DOHH2 (cell line): ENCODE results near the gene CATSPER3.
A peak's percentile ranks its signal among the peaks of the same experiment; 100 is the strongest.

Experiments used
- H3F3A ChIP-seq: fragments of 200-600 bp; sonication (generic), shearing (Covaris generic); 2 replicates; pipeline ENCODE4 v1.6.0; 2016; ENCODE audit warnings: antibody characterized with exemption, mild to moderate bottlenecking; ENCODE audit not compliant: control insufficient read depth, insufficient read depth
- H3K27ac ChIP-seq: fragments of 200-600 bp; sonication (generic); 2 replicates; pipeline ENCODE4 v1.5.1; 2014; ENCODE audit warnings: low read depth, mild to moderate bottlenecking, low read length, moderate library complexity
- H3K27me3 ChIP-seq: fragments of 200-600 bp; sonication (generic); 2 replicates; pipeline ENCODE4 v1.6.1; 2014; ENCODE audit warnings: mild to moderate bottlenecking, low read length, mixed read lengths; ENCODE audit not compliant: control insufficient read depth
- H3K36me3 ChIP-seq: fragments of 200-600 bp; sonication (generic); 2 replicates; pipeline ENCODE4 v1.6.1; 2014; ENCODE audit warnings: mild to moderate bottlenecking, low read length, moderate library complexity, mixed read lengths; ENCODE audit not compliant: control insufficient read depth
- H3K4me1 ChIP-seq: fragments of 200-600 bp; sonication (generic); 2 replicates; pipeline ENCODE4 v1.6.1; 2014; ENCODE audit warnings: mild to moderate bottlenecking, low read length, mixed read lengths; ENCODE audit not compliant: control insufficient read depth
- H3K4me2 ChIP-seq: fragments of 200-600 bp; sonication (generic); 2 replicates; pipeline ENCODE4 v1.6.0; 2014; ENCODE audit warnings: mild to moderate bottlenecking, low read length, moderate library complexity
- H3K4me3 ChIP-seq: fragments of 200-600 bp; sonication (generic); 2 replicates; pipeline ENCODE4 v1.5.1; 2014; ENCODE audit warnings: mild to moderate bottlenecking, low read length, mixed read lengths
- H3K79me2 ChIP-seq: fragments of 200-600 bp; sonication (generic); 2 replicates; pipeline ENCODE4 v1.6.1; 2014; ENCODE audit warnings: mild to moderate bottlenecking, low read length, mixed read lengths; ENCODE audit not compliant: control insufficient read depth
- H3K9me2 ChIP-seq: fragments of 200-600 bp; sonication (generic); replicated peaks from 2 replicates; pipeline ENCODE4 v1.6.1; 2014; ENCODE audit warnings: mild to moderate bottlenecking, low read length, mixed read lengths; ENCODE audit not compliant: control insufficient read depth
- H3K9me3 ChIP-seq: fragments of 200-600 bp; sonication (generic); 2 replicates; pipeline ENCODE4 v1.6.1; 2014; ENCODE audit warnings: antibody characterized with exemption, low read length, mixed read lengths; ENCODE audit not compliant: control insufficient read depth, insufficient read depth
- H4K20me1 ChIP-seq: fragments of 200-600 bp; sonication (generic); 2 replicates; pipeline ENCODE4 v1.6.0; 2014; ENCODE audit warnings: low read depth, mild to moderate bottlenecking, antibody characterized with exemption, low read length, moderate library complexity; ENCODE audit not compliant: control insufficient read depth, insufficient read depth
- EZH2phosphoT487 ChIP-seq: fragments of 200-600 bp; sonication (generic); IDR thresholded peaks from 2 replicates; pipeline ENCODE4 v1.6.1; 2017; ENCODE audit warnings: borderline replicate concordance, mild to moderate bottlenecking, antibody characterized with exemption, low read length, moderate library complexity, mixed read lengths
- TF ChIP-seq, protein P1 (sequence below): fragments of 200-600 bp; sonication (generic); IDR thresholded peaks from one replicate; pipeline ENCODE4 v1.5.1; 2014; ENCODE audit warnings: antibody characterized with exemption, mild to moderate bottlenecking, low read depth, low read length; ENCODE audit not compliant: poor library complexity, severe bottlenecking

The CATSPER3 gene

DNA sequence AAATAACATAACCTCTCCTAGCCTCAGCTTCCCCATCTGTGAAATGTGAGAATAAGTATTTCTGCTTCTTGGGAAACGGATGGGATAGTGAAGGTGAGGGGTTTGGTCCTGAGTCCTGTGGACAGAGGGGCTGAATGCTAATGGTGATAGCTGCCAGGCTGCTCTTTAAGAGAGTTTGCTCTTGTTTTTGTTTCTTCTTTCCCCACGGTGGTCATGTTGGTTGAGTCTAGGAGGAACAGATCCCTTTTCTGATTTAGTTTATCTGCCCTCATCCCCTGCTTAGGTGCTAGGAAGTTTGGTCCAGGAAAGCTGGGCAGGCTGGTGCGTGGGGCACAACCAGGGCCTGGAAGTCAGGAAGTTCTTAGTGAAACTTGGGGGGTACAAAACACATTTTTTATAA is 74.0 kb downstream of the CATSPER3 start:
- Histone ChIP-seq H3K36me3 (no peaks in the 10 kb centered on the region), H3K4me3 (no peak overlapping the region), H3F3A (peaks cover 6% of the 10 kb centered on the region), H4K20me1 (no peaks in the 10 kb centered on the region), H3K79me2 (no peaks in the 10 kb centered on the region), H3K9me3 (no peaks in the 10 kb centered on the region), H3K27ac (no peak overlapping the region), H3K4me1 (peaks cover 40% of the 10 kb centered on the region), H3K4me2 (no peak overlapping the region), H3K9me2 (no peaks in the 10 kb centered on the region), H3K27me3 (no peaks in the 10 kb centered on the region)
- TF ChIP-seq EZH2phosphoT487, result no peak
- TF ChIP-seq, protein P1, sequence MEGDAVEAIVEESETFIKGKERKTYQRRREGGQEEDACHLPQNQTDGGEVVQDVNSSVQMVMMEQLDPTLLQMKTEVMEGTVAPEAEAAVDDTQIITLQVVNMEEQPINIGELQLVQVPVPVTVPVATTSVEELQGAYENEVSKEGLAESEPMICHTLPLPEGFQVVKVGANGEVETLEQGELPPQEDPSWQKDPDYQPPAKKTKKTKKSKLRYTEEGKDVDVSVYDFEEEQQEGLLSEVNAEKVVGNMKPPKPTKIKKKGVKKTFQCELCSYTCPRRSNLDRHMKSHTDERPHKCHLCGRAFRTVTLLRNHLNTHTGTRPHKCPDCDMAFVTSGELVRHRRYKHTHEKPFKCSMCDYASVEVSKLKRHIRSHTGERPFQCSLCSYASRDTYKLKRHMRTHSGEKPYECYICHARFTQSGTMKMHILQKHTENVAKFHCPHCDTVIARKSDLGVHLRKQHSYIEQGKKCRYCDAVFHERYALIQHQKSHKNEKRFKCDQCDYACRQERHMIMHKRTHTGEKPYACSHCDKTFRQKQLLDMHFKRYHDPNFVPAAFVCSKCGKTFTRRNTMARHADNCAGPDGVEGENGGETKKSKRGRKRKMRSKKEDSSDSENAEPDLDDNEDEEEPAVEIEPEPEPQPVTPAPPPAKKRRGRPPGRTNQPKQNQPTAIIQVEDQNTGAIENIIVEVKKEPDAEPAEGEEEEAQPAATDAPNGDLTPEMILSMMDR, result no peak

GRCh38 chr5:135042595-135042994 is 74.9 kb downstream of the CATSPER3 start:
- no peaks in the 10 kb centered on the region for H3K9me2 ChIP-seq
- H3K27me3 ChIP-seq, result no peaks in the 10 kb centered on the region
- H3K4me3 ChIP-seq, result no peak overlapping the region
- no peak overlapping the region for H3K4me2 ChIP-seq
- no peak overlapping the region for H3K27ac ChIP-seq
- no peak for TF ChIP-seq EZH2phosphoT487
- TF ChIP-seq, protein P1, result no peak
- no peaks in the 10 kb centered on the region for H3K79me2 ChIP-seq
- H3F3A ChIP-seq, result peaks cover 6% of the 10 kb centered on the region
- H3K9me3 ChIP-seq, result no peaks in the 10 kb centered on the region
- no peaks in the 10 kb centered on the region for H3K36me3 ChIP-seq
- H4K20me1 ChIP-seq, result no peaks in the 10 kb centered on the region
- H3K4me1 ChIP-seq, result peaks cover 47% of the 10 kb centered on the region

DNA sequence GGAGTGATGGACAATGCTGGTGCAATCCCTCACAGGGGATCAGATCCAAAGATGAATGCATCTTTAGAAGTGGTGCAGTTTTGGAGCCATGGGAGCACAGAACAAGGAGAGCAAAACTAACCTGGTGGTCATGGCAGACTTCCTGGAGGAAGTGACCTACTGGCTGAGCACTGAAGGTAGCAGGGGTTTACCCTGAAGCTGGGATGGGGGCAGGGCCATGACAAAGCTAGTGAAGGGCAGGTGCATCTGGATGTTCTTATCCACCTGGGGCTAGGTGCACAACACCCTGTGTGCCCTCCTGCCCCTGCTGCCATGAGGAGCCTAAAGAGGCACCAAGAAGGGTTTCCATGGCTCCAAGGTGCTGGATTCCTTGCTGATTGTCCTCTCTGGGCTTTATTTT is 77.8 kb downstream of the CATSPER3 start:
- Histone ChIP-seq H3K4me3 (no peak overlapping the region), H3K27ac (no peak overlapping the region), H3K27me3 (no peaks in the 10 kb centered on the region), H3K4me1 (peaks cover 74% of the 10 kb centered on the region), H4K20me1 (no peaks in the 10 kb centered on the region), H3F3A (peaks cover 6% of the 10 kb centered on the region), H3K36me3 (no peaks in the 10 kb centered on the region), H3K79me2 (no peaks in the 10 kb centered on the region), H3K9me2 (no peaks in the 10 kb centered on the region), H3K4me2 (peak overlapping the region; percentile 22; the same call in 1 of the 2 replicates), H3K9me3 (no peaks in the 10 kb centered on the region)
- TF ChIP-seq, protein P1, result no peak
- TF ChIP-seq EZH2phosphoT487, result no peak
